Kidney (tissue), 14 donors: ENCODE measurements around the gene ISCU. TPM values are rescaled to one million over a fixed set of nuclear protein-coding genes. Genes with fewer than 3 reads are reported as not detected.
"Not testable (repeated sequence)": the region's sequence is repeated elsewhere in the genome, so short reads cannot be mapped to it uniquely, and the experiment has no call there.

Source experiments
- DNase-seq, 5 donors: peaks; one replicate each; pipeline ENCODE4 v3.0.0-alpha.2; 2013 to 2020
- FAIRE-seq: peaks from 2 replicates; lab custom pipeline; 2012; peaks lifted over from hg19 to GRCh38; lab: Jason Lieb, UNC
- H3K27ac ChIP-seq, 2 donors: one replicate each; pipeline ENCODE4 v1.7.0; 2013; ENCODE audit warnings: low read depth in 2 of 2, low read length in 2 of 2, inconsistent platforms in 1 of 2
- H3K27me3 ChIP-seq: one replicate; pipeline ENCODE4 v1.7.1; 2013; ENCODE audit warnings: low read length, inconsistent platforms; ENCODE audit not compliant: control insufficient read depth, insufficient read depth
- H3K36me3 ChIP-seq, 3 donors: one replicate each; pipeline versions ENCODE4 v1.7.0 to v1.7.1; 2013; ENCODE audit warnings: low read length in 3 of 3, control low read depth in 1 of 3, inconsistent platforms in 1 of 3; ENCODE audit not compliant: insufficient read depth in 3 of 3, control insufficient read depth in 2 of 3
- H3K4me1 ChIP-seq, 3 donors: one replicate each; pipeline versions ENCODE4 v1.7.0 to v1.7.1; 2013; ENCODE audit warnings: low read length in 3 of 3, inconsistent platforms in 1 of 3, low read depth in 1 of 3; ENCODE audit not compliant: control insufficient read depth in 2 of 3, insufficient read depth in 2 of 3
- H3K4me3 ChIP-seq, 3 donors: one replicate each; pipeline versions ENCODE4 v1.7.0 to v1.8.1; 2013; ENCODE audit warnings: low read length in 3 of 3, control low read depth in 1 of 3, inconsistent platforms in 1 of 3
- H3K9ac ChIP-seq, 3 donors: one replicate each; pipeline versions ENCODE4 v1.7.0 to v1.7.1; 2013; ENCODE audit warnings: low read length in 3 of 3, control low read depth in 1 of 3, inconsistent platforms in 1 of 3
- H3K9me3 ChIP-seq, 3 donors: one replicate each; pipeline versions ENCODE4 v1.7.0 to v1.7.1; 2013; ENCODE audit warnings: low read length in 3 of 3, control low read depth in 1 of 3, inconsistent platforms in 1 of 3; ENCODE audit not compliant: control insufficient read depth in 2 of 3, insufficient read depth in 1 of 3
- CTCF ChIP-seq: IDR thresholded peaks from 3 replicates; pipeline ENCODE4 v1.5.1; 2012; ENCODE audit warnings: mild to moderate bottlenecking, moderate library complexity, borderline replicate concordance; ENCODE audit not compliant: insufficient read depth; ENCODE audit errors: extremely low read depth
- intact Hi-C: fragments of 100-400 bp; cut with DNase I; formaldehyde crosslinking; loops from one replicate; pipeline ENCODE4 v1.11.1; 2022
- polyA plus RNA-seq: library from polyadenylated mRNA; stranded (reverse); fragments of 350-450 nt; fragmentation: Illumina TruSeq; extraction: RNeasy Lipid Tissue Mini Kit (QIAGEN cat#74804); gene quantifications from one replicate; pipeline ENCODE4 v1.2.3, GENCODE V29; 2014; ENCODE audit warnings: low read depth, low replicate concordance; ENCODE audit not compliant: insufficient read depth
- total RNA-seq: library from RNA; stranded (reverse); fragmentation: NEBNext Ultra II Directional; extraction: Animal tissue kit (Norgen Biotek cat#: 25700); gene quantifications from one replicate; pipeline ENCODE4 v1.2.1, GENCODE V29; 2021
- donor health status: control.
- donor health status: control.
- donor health status: control.
- donor health status: control.
- donor health status: control.
- donor health status: DM: yes; HTN: yes; CAD: no.
- donor health status: Normal renal cell carcinoma (clear cell type).

The ISCU gene
- total and polyA plus RNA-seq, 2 donors from 2014 or later = 183 to 511 TPM

- Histone ChIP-seq H3K27ac (no peak overlapping the region), H3K36me3 (no peaks in the 10 kb centered on the region), H3K4me3 (no peak overlapping the region), H3K27me3 (no peaks in the 10 kb centered on the region), H3K4me1 (peaks cover 0 to 4% (median 0%) of the 10 kb centered on the region in 3 donors), H3K9me3 (no peaks in the 10 kb centered on the region), H3K9ac (no peak overlapping the region)
- DNase-seq (peak in 1 of 5 donors; percentile 32), FAIRE-seq (no peak)
- TF ChIP-seq CTCF = no peak
- intact Hi-C loops = no loop called here
These were observed 25.4 kb downstream of the ISCU start for GRCh38 chr12:108587826-108588225.

GRCh38 chr12:108589028-108589839 is 26.8 kb downstream of the ISCU start:
- no peaks in the 10 kb centered on the region for H3K4me1 ChIP-seq
- FAIRE-seq (no peak), DNase-seq (peak; percentile 71 to 87 (median 84))
- no peak overlapping the region for H3K4me3 ChIP-seq
- intact Hi-C loops = no loop called here
- no peak overlapping the region for H3K27ac ChIP-seq
- H3K36me3 ChIP-seq = no peaks in the 10 kb centered on the region
- no peak for TF ChIP-seq CTCF
- H3K9me3 ChIP-seq = no peaks in the 10 kb centered on the region
- H3K9ac ChIP-seq = no peak overlapping the region
- no peaks in the 10 kb centered on the region for H3K27me3 ChIP-seq

GRCh38 chr12:108589840-108590229 is 27.4 kb downstream of the ISCU start:
- no peak for TF ChIP-seq CTCF
- Histone ChIP-seq H3K4me3 (no peak overlapping the region), H3K36me3 (no peaks in the 10 kb centered on the region), H3K27ac (no peak overlapping the region), H3K4me1 (no peaks in the 10 kb centered on the region), H3K9ac (no peak overlapping the region), H3K9me3 (no peaks in the 10 kb centered on the region), H3K27me3 (no peaks in the 10 kb centered on the region)
- FAIRE-seq = no peak
- intact Hi-C loops = no loop called here
- DNase-seq = peak in 1 of 5 donors; percentile 57

GRCh38 chr12:108590463-108590862 is 28.1 kb downstream of the ISCU start:
- H3K36me3 ChIP-seq, H3K4me3 ChIP-seq, FAIRE-seq, H3K4me1 ChIP-seq, H3K9ac ChIP-seq, DNase-seq, intact Hi-C loops, H3K27me3 ChIP-seq, H3K27ac ChIP-seq, H3K9me3 ChIP-seq: not testable (repeated sequence)
